Skeletal muscle tissue (tissue), 5 donors: ENCODE measurements around the gene NDC80. TPM values are rescaled to one million over a fixed set of nuclear protein-coding genes. Genes with fewer than 3 reads are reported as not detected.
"Not testable (repeated sequence)": the region's sequence is repeated elsewhere in the genome, so short reads cannot be mapped to it uniquely, and the experiment has no call there.

Experiments
- H3K27ac ChIP-seq: one replicate; pipeline ENCODE4 v1.7.0; 2013; ENCODE audit warnings: mild to moderate bottlenecking, low read depth, low read length, inconsistent platforms
- H3K27me3 ChIP-seq, 3 donors: one replicate each; pipeline ENCODE4 v1.7.0; 2013; ENCODE audit warnings: low read length in 3 of 3; ENCODE audit not compliant: control insufficient read depth in 3 of 3, insufficient read depth in 3 of 3
- H3K36me3 ChIP-seq, 3 donors: one replicate each; pipeline ENCODE4 v1.7.0; 2013; ENCODE audit warnings: low read length in 3 of 3; ENCODE audit not compliant: control insufficient read depth in 3 of 3, insufficient read depth in 3 of 3
- H3K4me1 ChIP-seq, 3 donors: one replicate each; pipeline ENCODE4 v1.7.0; 2013; ENCODE audit warnings: low read length in 3 of 3, mild to moderate bottlenecking in 3 of 3; ENCODE audit not compliant: control insufficient read depth in 3 of 3, insufficient read depth in 3 of 3
- H3K4me3 ChIP-seq, 3 donors: one replicate each; pipeline ENCODE4 v1.7.0; 2013; ENCODE audit warnings: low read length in 3 of 3
- H3K9ac ChIP-seq, 3 donors: one replicate each; pipeline ENCODE4 v1.7.0; 2013; ENCODE audit warnings: low read length in 3 of 3, mild to moderate bottlenecking in 3 of 3, moderate library complexity in 2 of 3, low read depth in 1 of 3
- H3K9me3 ChIP-seq, 3 donors: one replicate each; pipeline ENCODE4 v1.7.0; 2013; ENCODE audit warnings: low read length in 3 of 3; ENCODE audit not compliant: control insufficient read depth in 3 of 3
- small RNA-seq: library from RNA; depleted of rRNA; stranded (forward); fragments of <200 nt; gene quantifications from one replicate; pipeline ENCODE3, GENCODE V24; 2014
- total RNA-seq: library from RNA; depleted of rRNA; stranded (reverse); fragments of >200 nt; gene quantifications from one replicate; pipeline ENCODE4 v1.2.3, GENCODE V29; 2014
- donor health status: Osteomylitis.

The NDC80 gene
- total RNA-seq, 1 donor from 2014 or later: 6.8 TPM

DNA sequence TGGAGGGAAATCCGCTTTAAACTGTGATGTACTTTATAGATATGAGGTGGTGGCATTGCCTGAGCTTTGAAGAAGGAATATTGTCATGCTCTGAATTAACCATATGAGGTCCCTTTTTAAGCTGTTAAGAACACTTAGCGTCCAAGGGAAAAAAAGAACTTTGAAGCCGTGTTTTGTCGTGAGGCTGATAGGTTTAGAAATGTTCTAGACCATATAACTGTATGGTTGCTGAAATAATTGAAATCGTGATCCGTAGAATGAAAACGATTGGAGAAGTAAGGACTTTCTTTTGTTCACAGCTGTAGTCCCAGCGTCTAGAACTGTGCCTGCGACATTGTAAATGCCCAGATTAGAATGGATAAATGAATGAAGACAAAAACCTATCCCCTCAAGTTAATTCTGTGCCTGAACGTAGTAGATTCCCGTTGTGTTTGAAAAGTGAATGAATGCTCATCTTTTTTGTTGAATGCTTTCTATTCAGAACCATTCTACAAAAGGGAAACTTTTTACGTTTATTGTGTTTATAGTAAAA lies 85.7 kb downstream of the NDC80 start:
- Histone ChIP-seq H3K9me3 (no peaks in the 10 kb centered on the region), H3K27me3 (no peaks in the 10 kb centered on the region), H3K27ac (peak overlapping the region; percentile 90), H3K4me1 (peaks cover 8 to 20% (median 12%) of the 10 kb centered on the region in 3 donors), H3K4me3 (peak overlapping the region; percentile 87 to 98 (median 90)), H3K9ac (peak overlapping the region; percentile 82 to 94 (median 87)), H3K36me3 (no peaks in the 10 kb centered on the region)

DNA sequence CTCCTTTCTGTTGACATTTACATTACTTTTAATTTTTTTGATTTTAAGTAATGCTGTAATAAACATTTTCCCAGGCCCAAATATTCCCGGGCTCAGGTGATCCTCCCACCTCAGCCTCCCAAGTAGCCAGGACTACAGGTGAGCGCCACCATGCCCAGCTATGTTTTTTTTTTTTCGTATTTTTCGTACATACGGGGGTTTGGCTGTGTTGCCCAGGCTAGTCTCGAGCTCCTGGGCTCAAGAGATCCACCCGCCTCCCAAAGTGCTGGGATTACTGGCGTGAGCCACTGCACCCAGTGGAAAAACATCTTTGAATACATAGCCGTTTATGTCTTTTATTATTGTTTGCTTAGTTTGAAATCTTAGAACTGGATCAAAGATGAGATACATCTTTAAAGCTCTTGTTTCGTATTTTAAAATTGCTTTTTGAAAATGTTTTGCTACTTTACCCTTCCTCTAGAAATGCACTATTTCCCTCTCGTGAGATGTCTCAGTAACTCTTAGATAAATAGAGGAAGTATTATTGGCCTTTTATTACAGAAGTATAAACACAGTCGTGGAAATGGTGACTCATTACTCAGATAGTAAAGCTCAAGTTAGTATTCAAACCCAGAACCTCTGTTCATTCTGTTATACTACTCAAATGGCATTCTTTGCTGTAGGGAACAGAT lies 86.6 kb downstream of the NDC80 start:
- peak overlapping the region; percentile 29 for H3K27ac ChIP-seq
- no peaks in the 10 kb centered on the region for H3K9me3 ChIP-seq
- no peaks in the 10 kb centered on the region for H3K27me3 ChIP-seq
- H3K4me3 ChIP-seq: peak overlapping the region in 1 of 3 donors; percentile 39
- H3K4me1 ChIP-seq: peaks cover 8 to 20% (median 12%) of the 10 kb centered on the region in 3 donors
- H3K36me3 ChIP-seq: no peaks in the 10 kb centered on the region
- no peak overlapping the region for H3K9ac ChIP-seq

DNA sequence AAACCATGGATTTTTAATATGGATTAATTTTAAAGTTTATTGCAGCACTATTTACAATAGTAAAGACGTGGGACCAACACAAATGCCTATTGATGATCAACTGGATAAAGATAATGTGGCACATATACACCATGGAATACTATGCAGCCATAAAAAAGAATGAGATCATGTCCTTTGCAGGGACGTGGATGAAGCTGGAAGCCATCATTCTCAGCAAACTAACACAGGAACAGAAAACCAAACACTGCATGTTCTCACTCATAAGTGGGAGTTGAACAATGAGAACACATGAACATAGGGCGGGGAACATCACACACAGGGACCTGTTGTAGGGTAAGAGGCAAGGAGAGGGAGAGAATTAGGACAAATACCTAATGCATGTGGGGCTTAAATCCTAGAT lies 89.5 kb downstream of the NDC80 start:
- not testable (repeated sequence) for H3K9me3 ChIP-seq, H3K4me3 ChIP-seq, H3K27ac ChIP-seq, H3K27me3 ChIP-seq, H3K9ac ChIP-seq, H3K36me3 ChIP-seq
- peaks cover 8 to 16% (median 15%) of the 10 kb centered on the region in 3 donors for H3K4me1 ChIP-seq

- H3K27ac ChIP-seq, H3K9ac ChIP-seq, H3K4me1 ChIP-seq, H3K4me3 ChIP-seq, H3K9me3 ChIP-seq, H3K27me3 ChIP-seq, H3K36me3 ChIP-seq: not testable (repeated sequence)
These were observed 90.9 kb downstream of the NDC80 start for GRCh38 chr18:2662288-2662687.

GRCh38 chr18:2662990-2663389 lies 91.6 kb downstream of the NDC80 start:
- no peak overlapping the region for H3K9ac ChIP-seq
- no peaks in the 10 kb centered on the region for H3K27me3 ChIP-seq
- H3K4me3 ChIP-seq: no peak overlapping the region
- no peak overlapping the region for H3K27ac ChIP-seq
- peaks cover 0 to 10% (median 7%) of the 10 kb centered on the region in 3 donors for H3K36me3 ChIP-seq
- H3K9me3 ChIP-seq: no peaks in the 10 kb centered on the region
- H3K4me1 ChIP-seq: peaks cover 0 to 7% (median 4%) of the 10 kb centered on the region in 3 donors

Small RNA genes lying within 50 kb of the gene (small RNA-seq; reads per million reads assigned to genes)
- not detected for gene RF00019
- gene RF01233: not detected
- not detected for gene RNU6-340P

Other genes starting within 250 kb of the NDC80 start
- gene METTL4, start 52 bp upstream of the NDC80 start, total RNA-seq: 6.3 TPM
- gene SMCHD1, start 84.2 kb downstream of the NDC80 start, total RNA-seq: 102 TPM